GM19025 (cell line): ENCODE data around the gene GSC2.

ENCODE experiments used
- ATAC-seq: cut with Tn5 transposase; IDR thresholded peaks from one replicate; pipeline ENCODE4 v1.9.1; 2021; ENCODE audit warnings: mild to moderate bottlenecking, low read depth, moderate library complexity; ENCODE audit not compliant: unreplicated experiment

Gene GSC2

DNA sequence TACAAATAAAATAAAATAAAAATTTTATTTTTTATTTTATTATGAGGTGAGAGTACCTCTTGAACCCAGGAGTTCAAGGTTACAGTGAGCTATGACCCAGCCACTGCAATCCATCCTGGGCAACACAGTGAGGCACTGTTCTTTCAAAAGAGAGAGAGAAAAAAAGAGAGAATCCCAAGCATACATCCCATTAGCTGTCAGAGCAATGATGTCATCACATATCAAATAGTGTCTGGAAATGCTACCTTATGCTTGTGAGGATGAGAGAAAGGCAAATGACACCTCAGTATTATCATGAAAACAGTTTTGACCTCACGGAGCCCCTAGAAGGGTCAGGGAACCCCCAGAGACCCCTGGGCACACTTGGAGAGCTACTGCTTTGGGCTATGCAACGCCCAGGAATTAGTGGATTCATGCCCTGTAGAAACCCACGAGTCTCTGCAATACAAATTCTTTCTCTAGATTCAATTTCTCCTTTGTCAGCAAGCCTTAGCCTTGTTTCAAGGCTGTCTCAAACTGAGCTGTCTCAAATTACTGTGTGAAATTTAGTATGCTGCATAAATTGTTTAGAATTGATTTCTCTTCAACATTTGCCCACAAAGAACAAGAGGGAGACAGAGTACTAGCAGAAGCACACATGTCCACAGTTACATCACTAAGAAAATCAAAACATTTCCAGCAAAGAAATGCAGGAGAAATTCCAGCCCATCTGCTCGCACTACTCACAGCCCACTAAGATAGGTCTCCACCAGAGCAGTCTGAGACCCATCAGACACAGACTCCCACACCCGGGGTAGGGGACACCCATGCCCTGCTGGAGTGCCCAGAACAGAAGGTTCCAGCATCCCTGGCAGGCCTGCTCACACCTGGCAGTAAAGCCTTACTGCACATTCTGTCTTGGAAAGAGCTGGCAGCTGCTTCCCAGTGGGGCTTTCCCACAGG is 45.9 kb downstream of the GSC2 start:
- ATAC-seq: no peak

DNA sequence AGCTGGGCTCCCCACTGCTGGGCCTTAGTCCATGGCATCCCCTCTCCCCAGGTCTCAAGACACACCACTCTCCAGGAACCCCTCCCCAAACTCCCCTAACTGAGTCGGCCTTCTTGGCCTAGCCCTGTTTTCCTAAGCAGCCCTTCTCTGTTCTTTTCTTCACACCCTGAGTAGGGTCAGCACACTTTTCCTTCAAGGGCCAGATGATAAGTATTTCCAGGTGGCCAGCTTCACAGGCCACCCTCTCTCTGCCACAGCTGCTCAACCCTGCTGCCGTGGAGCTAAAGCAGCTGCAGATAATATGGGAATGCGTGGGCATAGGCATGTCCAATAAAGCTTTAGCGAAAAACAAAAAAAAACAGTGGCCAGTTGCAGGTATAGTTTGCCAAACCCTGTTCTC is 51.9 kb downstream of the GSC2 start:
- no peak for ATAC-seq

DNA sequence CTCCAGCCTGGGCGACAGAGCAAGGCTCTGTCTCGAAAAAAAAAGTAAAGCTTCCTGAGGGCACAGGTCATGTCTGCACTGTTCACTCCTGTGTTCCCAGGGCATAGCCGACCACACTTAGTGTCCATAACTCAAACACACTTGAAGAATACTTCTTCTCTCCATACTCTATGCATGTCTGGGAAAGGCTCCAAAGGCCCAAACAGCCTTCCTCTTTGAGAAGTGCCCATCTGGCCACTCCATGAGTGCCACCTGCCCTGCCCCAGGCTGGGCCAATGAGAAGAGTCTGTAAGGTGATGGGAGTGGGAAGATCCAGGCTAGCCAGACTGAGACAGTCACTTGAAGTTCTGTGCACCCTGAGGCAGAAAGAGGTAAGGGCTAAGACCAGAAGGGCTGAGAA is 52.6 kb downstream of the GSC2 start:
- ATAC-seq: no peak
